Lower lobe of right lung (tissue), 2 donors: ENCODE results near the gene BRI3BP. TPM values are rescaled to one million over a fixed set of nuclear protein-coding genes. Genes with fewer than 3 reads are reported as not detected.

ENCODE experiments used
- ATAC-seq, 2 donors: fragments of 200-7000 bp; cut with Tn5 transposase; one replicate each; pipeline ENCODE4 v1.9.1; 2020 to 2022; ENCODE audit warnings: mild to moderate bottlenecking in 2 of 2, moderate library complexity in 2 of 2
- DNase-seq: peaks from one replicate; pipeline ENCODE4 v3.0.0-alpha.2; 2020
- H3K27ac ChIP-seq: fragments of 200-600 bp; one replicate; pipeline ENCODE4 v1.8.0; 2022
- H3K27me3 ChIP-seq: fragments of 200-600 bp; one replicate; pipeline ENCODE4 v1.8.0; 2022; ENCODE audit warnings: low read depth
- H3K36me3 ChIP-seq: fragments of 200-600 bp; one replicate; pipeline ENCODE4 v1.8.0; 2022; ENCODE audit warnings: mild to moderate bottlenecking
- H3K4me1 ChIP-seq: fragments of 200-600 bp; one replicate; pipeline ENCODE4 v1.8.0; 2022
- H3K4me3 ChIP-seq: fragments of 200-600 bp; one replicate; pipeline ENCODE4 v1.8.0; 2022; ENCODE audit warnings: mild to moderate bottlenecking
- H3K9me3 ChIP-seq: fragments of 200-600 bp; one replicate; pipeline ENCODE4 v1.8.0; 2022
- CTCF ChIP-seq: fragments of 200-600 bp; IDR thresholded peaks from one replicate; pipeline ENCODE4 v1.8.0; 2022; ENCODE audit warnings: antibody characterized with exemption, mild to moderate bottlenecking
- intact Hi-C: fragments of 100-400 bp; cut with DNase I; formaldehyde crosslinking; loops from one replicate; pipeline ENCODE4 v1.11.0; 2022
- total RNA-seq: library from RNA; stranded (reverse); fragmentation: NEBNext Ultra II Directional; extraction: Animal tissue kit (Norgen Biotek cat#: 25700); gene quantifications from one replicate; pipeline ENCODE4 v1.2.1, GENCODE V29; 2021
- donor health status: DM: no; HTN: yes; CAD: no; lungs with severe emphysema.

Gene BRI3BP
- total RNA-seq, 1 donor from 2014 or later: 7.3 TPM

DNA sequence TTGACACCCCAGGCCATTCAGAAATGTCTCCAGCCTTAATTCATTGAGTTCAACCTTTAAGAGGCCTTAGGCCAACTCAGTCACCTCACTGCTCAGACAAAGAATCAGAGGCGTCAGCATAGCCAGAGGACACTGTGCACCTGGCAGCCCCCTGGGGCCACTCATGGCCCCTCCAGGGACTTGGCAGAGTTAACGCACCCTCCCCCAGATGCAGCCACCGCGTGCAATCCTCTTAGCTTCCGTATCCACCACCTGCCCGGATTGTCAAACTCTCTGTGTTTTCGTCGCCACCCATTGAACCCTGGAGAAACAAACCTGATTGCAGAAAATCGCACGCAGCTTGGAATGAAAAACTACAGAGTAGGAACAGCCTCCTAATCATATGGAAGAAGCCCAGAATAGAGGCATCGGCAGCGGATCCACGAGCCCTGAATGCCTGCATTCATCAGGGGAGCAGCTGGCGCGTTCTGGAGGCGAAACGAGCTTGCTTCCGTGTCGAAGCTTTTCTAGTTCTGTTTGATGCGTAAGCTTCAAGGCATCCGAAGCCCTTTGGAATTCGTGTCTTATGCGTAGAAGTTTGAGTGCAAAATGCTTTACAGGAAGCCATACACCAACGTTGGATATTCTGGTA lies 22.4 kb downstream of the BRI3BP start:
- intact Hi-C loops: no loop called here
- no peaks in the 10 kb centered on the region for H3K27me3 ChIP-seq
- no peak for TF ChIP-seq CTCF
- H3K9me3 ChIP-seq: no peaks in the 10 kb centered on the region
- no peak overlapping the region for H3K27ac ChIP-seq
- H3K4me3 ChIP-seq: no peak overlapping the region
- no peak for DNase-seq
- ATAC-seq: no peak
- H3K4me1 ChIP-seq: no peaks in the 10 kb centered on the region
- peaks cover 19% of the 10 kb centered on the region for H3K36me3 ChIP-seq

- DNase-seq (no peak), ATAC-seq (no peak)
- Histone ChIP-seq H3K27me3 (no peaks in the 10 kb centered on the region), H3K27ac (no peak overlapping the region), H3K36me3 (peaks cover 16% of the 10 kb centered on the region), H3K9me3 (no peaks in the 10 kb centered on the region), H3K4me3 (no peak overlapping the region), H3K4me1 (no peaks in the 10 kb centered on the region)
- no peak for TF ChIP-seq CTCF
- intact Hi-C loops: no loop called here
Measured at GRCh38 chr12:125017801-125018200, 24.4 kb downstream of the BRI3BP start.

DNA sequence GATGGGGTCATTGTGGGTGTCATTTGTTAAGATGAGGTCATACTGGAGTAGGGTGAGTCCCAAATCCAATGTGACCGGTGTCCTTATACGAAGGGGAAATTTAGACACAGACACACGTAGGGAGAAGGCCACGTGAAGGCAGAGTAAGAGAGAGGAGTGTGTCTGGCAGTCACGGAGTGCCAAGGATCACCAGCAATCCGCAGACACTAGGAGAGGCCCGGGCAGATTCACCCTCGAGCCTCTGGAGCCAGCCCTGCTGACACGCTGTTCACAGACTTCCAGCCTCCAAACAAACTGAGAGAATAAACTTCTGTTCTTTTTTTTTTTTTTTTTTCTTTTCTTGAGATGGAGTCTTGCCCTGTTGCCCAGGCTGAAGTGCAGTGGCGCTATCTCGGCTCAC lies 24.9 kb downstream of the BRI3BP start:
- H3K9me3 ChIP-seq: no peaks in the 10 kb centered on the region
- intact Hi-C loops: no loop called here
- no peak overlapping the region for H3K27ac ChIP-seq
- no peaks in the 10 kb centered on the region for H3K4me1 ChIP-seq
- no peak for TF ChIP-seq CTCF
- H3K36me3 ChIP-seq: peaks cover 10% of the 10 kb centered on the region
- H3K27me3 ChIP-seq: no peaks in the 10 kb centered on the region
- no peak for ATAC-seq
- no peak for DNase-seq
- H3K4me3 ChIP-seq: no peak overlapping the region

DNA sequence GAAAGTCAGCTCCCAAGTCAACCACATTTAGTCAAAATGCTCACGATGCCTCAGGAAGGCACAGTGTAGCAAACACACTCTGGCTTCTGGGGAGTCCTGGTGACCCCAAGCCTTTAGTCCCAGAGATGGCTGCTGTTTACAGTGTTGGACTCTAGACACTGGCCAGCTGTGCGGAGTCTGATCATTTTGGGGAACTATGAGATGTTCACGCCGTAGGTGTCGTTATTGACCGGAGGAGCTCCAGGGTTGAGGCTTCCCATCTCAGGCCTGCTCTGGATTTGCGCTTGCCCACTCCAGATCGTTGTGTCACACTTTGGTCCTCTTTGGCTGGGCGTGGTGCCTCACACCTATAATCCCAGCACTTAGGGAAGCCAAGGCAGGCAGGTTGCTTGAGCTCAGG lies 27.7 kb downstream of the BRI3BP start:
- Histone ChIP-seq H3K4me1 (no peaks in the 10 kb centered on the region), H3K27me3 (no peaks in the 10 kb centered on the region), H3K36me3 (no peaks in the 10 kb centered on the region), H3K4me3 (no peak overlapping the region), H3K27ac (no peak overlapping the region), H3K9me3 (no peaks in the 10 kb centered on the region)
- TF ChIP-seq CTCF: no peak
- no peak for DNase-seq
- ATAC-seq: no peak
- intact Hi-C loops: no loop called here

DNA sequence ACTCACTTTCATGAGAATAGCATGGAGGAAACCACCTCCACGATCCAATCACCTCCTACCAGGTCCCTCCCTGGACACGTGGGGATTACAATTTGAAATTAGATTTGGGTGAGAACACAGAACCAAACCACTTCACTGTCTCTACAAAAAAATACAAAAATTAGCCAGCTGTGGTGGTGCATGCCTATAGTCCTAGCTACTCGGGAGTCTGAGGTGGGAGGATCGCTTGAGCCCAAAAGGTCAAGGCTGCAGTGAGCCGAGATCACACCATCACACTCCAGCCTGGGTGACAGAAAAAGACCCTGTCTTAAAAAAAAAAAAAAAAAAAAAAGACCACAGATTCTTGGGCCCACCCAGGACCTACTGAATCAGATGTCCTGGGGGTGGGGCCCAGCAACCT lies 28.3 kb downstream of the BRI3BP start:
- Histone ChIP-seq H3K4me3 (no peak overlapping the region), H3K4me1 (no peaks in the 10 kb centered on the region), H3K36me3 (no peaks in the 10 kb centered on the region), H3K27me3 (no peaks in the 10 kb centered on the region), H3K27ac (no peak overlapping the region), H3K9me3 (no peaks in the 10 kb centered on the region)
- no peak for DNase-seq
- intact Hi-C loops: no loop called here
- no peak for ATAC-seq
- TF ChIP-seq CTCF: no peak
